ENCODE measurements around the gene BIN1. TPM values are rescaled to one million over a fixed set of nuclear protein-coding genes. Genes with fewer than 3 reads are reported as not detected.

The BIN1 gene
- total RNA-seq, 1 donor from 2014 or later, result 99.0 TPM

DNA sequence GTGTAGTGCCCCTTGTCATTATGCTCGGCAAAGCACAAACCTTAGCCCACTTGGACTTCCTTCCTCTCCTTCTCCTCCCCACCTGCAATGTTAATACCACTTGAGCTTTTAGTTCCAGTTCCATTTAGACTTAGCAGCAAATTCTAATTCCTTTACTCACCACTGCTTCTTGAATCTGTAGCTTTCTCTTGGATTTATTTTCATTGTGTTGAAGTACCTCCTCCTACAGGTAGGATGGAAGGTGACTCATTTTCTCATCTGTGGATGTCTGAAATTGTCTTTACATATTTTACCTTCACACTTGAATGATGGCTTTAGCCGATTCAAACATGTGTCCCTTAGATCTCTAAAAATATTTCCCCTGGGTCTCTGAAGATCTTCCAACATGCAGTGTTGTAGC is 32.8 kb upstream of the BIN1 start:
- DNase-seq (ENCODE audit: low read depth), result no peak
- no peak for TF ChIP-seq CTCF (conservative IDR thresholded peaks at IDR 0.05; ENCODE audit: low read depth, low read length)
- H3K4me3 ChIP-seq (ENCODE audit: low read depth, low read length), result no peak overlapping the region

DNA sequence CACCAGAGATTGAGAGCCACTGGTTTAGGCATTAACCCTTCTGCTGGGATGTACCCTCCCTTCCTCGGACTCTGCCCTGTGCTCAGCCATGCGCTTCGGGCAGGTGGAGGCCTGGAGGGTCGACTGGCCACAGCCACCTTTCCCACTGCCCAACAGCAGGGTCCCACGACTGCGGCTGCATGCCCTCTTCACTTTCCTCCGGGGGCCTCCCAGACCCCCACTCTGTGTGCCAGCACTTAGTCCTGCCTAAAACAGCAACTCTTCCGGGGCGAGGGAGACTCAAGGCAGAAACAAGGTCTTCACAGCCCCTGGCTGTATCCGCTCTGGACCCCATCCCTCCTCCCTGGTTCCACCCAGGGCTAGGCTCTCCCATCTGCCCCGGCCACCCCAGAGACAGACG is 31.3 kb upstream of the BIN1 start:
- TF ChIP-seq CTCF (conservative IDR thresholded peaks at IDR 0.05; ENCODE audit: low read depth, low read length), result no peak
- DNase-seq (ENCODE audit: low read depth), result no peak
- H3K4me3 ChIP-seq (ENCODE audit: low read depth, low read length), result no peak overlapping the region

DNA sequence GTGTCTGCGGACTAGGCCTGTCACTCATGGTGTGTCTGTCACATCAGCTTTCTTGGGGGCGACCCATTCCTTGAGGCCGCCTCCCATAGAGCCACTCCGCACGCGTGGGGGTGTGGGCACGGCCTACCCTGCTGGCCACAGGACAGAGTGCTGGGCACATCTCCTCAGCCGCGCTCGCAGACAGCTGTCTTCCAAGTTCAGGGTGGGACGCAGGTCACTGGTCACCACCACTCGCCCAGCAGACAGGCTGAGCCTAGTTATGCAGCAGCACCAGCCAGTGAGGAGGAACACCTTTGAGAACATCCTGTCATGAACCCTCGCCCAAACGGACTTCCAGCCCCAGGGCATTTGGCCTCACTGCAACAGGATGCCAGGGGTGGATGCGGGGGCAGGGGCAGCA is 30.8 kb upstream of the BIN1 start:
- no peak overlapping the region for H3K4me3 ChIP-seq (ENCODE audit: low read depth, low read length)
- DNase-seq (ENCODE audit: low read depth), result no peak
- TF ChIP-seq CTCF (conservative IDR thresholded peaks at IDR 0.05; ENCODE audit: low read depth, low read length), result no peak

DNA sequence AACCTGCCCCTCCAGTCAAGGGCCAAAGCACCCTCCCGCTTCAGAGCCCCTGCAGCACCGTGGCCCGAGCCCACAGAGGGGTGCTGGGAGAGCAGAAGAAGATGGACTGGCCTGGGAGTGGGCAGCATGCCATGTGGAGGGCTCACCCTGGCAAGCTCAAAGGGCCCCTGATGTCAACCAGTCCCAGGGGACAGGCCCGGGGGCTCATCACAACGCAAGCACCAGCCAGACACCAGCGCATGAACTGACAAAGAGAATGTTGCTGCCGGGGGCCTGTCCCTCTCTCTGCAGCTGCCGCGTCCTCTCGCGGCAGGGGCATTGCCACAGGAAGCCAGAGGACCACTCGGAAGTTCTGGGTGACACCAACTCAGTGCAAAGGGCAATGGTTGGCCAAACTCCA is 30.3 kb upstream of the BIN1 start:
- no peak overlapping the region for H3K4me3 ChIP-seq (ENCODE audit: low read depth, low read length)
- DNase-seq (ENCODE audit: low read depth), result no peak
- no peak for TF ChIP-seq CTCF (conservative IDR thresholded peaks at IDR 0.05; ENCODE audit: low read depth, low read length)

GRCh38 chr2:127134833-127135830 is 28.2 kb upstream of the BIN1 start:
- H3K4me3 ChIP-seq (ENCODE audit: low read depth, low read length), result no peak overlapping the region
- TF ChIP-seq CTCF (conservative IDR thresholded peaks at IDR 0.05; ENCODE audit: low read depth, low read length), result no peak
- no peak for DNase-seq (ENCODE audit: low read depth)

GRCh38 chr2:127134235-127134634 is 27.3 kb upstream of the BIN1 start:
- TF ChIP-seq CTCF (conservative IDR thresholded peaks at IDR 0.05; ENCODE audit: low read depth, low read length), result no peak
- no peak for DNase-seq (ENCODE audit: low read depth)
- no peak overlapping the region for H3K4me3 ChIP-seq (ENCODE audit: low read depth, low read length)

DNA sequence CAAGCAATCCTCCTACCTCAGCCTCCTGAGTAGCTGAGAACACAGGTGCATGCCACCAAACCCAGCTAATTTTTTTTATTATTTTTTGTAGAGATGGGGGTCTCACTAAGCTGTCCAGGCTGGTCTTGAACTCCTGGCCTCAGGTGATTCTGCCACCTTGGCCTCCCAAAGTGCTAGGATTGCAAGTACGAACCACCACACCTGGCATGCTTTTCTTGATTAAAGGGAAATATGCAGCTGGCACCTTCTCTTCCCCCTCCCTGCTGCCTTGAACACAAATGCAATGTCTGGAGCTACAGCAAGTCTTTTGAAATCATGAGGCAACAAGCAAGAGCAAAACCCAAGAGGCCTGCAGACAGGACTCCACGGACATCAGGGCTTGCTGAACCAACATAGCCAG is 26.8 kb upstream of the BIN1 start:
- no peak for TF ChIP-seq CTCF (conservative IDR thresholded peaks at IDR 0.05; ENCODE audit: low read depth, low read length)
- DNase-seq (ENCODE audit: low read depth), result no peak
- no peak overlapping the region for H3K4me3 ChIP-seq (ENCODE audit: low read depth, low read length)
